Inferior parietal cortex (tissue), 1 donor: Measurements from ENCODE around the gene ZNF593.

Experiments used
- DNase-seq: peaks from one replicate; pipeline ENCODE4 v3.0.0-alpha.2; 2016; ENCODE audit errors: extremely low spot score

The ZNF593 gene

DNA sequence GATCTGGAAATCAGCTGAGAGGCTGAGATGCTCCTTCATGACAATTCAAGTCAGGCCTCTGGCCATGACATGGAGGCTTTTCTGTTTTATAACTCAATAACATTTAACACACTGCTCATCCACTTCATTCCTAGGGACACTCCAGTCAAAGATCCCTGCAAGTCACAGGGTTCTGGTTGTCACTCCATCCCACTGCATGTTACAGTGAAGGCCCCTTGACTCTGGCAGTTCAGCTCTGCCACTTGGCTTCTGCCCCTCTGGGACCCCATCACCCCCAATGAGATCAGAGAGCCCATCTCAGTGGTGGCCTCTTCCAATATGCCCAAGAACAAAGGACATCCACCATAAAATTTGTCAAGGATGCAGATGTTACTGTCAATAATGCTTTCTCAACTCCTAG, 20.8 kb upstream of the ZNF593 start:
- DNase-seq = no peak

DNA sequence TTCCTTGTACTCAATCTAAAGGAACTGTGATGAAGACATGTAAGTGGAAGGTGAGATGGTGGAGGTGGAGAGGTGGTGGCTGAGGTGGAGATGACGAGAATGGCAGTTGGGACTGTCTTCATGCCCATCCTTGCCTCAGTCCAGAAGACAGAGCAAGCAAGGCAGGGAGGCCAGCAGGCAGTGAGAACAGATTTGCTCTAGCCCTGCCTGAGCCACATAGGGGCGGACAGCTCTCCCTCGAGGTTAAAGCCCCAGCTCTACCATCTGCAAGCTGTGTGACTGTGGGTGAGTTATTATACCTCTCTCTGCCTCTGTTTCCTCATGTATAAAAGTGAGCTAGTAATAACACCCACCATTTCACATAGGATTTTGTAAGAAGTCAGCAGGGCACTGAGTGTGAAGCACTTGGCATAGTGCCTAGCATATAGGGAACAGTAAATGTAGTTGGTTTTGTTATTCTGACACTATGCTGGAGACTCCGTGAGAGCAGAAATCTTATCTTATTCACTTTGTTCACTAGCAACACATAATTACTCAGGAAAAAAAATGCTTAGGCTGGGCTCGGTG, 15.7 kb upstream of the ZNF593 start:
- no peak for DNase-seq

DNA sequence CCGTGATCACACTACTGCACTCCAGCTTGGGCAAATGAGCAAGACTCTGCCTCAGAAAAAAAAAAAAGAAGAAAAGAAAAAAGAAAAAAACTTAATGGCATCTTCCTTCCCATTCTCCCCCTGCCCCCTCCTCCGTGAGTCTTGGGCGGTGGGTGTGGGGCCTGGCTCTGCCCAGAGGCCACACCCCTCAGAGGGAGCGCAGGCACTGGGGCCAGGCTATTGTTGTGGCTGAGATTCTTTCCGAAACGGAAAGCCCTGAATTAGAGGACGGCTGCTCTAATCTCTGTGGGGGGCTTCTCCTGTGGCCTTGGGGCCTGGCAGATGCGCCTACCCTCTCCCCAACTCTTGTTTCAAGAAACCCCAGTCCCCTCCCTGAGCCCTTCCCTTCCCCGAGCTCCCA, 15.0 kb upstream of the ZNF593 start:
- no peak for DNase-seq

DNA sequence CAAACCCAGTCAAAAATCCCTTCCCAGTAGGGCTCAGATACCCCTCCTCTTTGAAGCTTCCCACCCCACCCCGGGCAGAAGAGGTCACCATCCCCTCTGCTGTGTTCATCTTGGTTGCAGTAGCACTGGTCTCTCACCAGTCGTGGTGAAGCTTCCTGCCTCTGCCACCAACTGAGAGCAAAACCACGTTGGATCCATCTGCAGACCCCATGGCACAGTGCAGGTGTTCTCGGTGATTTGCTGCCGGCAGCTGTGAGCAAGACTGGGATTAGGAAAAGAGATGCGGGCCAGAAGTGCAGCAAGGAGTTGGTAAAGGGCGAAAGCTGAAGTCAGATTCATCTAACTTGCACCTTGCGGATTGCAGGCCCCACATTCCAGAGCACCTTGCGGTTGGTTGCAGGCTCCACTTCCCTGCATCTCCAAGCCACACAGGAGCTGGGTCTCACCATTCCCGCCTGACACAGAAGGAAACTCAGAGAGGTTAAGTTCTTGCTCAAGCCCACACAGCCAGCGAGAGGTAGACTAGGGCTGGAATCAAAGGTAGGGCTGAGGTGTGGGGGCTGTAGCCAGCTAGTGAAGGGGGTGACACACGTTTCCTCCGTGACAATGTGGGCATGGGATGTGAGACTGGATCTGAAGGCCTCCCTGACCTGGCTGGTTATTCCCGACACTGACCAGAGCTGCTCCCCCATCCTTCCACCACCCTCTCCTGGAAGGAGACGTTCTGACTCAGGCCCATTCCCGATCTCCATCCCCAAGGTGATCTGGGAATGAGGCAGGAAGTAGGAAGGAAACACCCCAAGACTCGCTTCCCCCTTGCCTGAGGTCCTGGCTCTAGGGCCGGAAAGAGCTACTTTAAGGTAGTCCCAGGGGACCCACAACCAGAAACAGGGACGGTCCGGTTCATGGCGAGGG, 14.1 kb upstream of the ZNF593 start:
- no peak for DNase-seq

DNA sequence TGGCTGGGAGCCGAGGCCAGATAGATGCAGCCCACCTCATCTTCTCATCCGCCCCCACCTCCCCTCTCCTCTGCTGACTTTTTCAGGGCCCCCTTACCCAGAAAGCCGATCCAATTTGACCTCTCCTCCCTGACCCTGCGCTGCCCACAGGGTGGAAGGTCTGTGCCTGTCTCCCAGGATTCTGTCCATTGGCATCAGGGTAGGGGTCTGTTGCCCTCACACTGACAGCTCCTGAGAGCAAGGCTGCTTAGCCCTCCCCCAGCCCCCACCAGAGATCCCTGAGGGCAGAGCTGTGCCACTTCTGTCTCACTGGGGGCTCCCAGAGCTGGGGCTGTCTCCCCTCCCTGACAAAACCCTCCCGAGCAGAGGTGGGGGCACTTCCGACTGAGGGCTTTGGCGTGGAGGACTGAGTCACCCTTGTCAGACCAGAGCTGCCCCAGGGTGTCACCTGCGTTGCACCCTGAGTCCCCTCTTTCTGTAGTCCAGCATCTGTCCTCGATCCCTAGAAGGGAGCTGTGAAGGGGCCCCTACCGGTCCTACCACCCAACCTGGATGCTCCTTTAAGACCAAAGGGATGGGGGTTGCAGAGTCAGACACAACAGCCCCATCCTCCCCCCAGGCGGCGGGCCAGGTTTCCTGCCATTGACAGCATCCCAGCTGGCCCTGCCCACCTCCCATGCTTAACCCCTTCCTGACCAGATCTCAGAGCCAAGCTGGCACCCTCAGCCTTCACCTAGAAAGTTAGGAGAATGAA, 13.2 kb upstream of the ZNF593 start:
- DNase-seq = no peak

DNA sequence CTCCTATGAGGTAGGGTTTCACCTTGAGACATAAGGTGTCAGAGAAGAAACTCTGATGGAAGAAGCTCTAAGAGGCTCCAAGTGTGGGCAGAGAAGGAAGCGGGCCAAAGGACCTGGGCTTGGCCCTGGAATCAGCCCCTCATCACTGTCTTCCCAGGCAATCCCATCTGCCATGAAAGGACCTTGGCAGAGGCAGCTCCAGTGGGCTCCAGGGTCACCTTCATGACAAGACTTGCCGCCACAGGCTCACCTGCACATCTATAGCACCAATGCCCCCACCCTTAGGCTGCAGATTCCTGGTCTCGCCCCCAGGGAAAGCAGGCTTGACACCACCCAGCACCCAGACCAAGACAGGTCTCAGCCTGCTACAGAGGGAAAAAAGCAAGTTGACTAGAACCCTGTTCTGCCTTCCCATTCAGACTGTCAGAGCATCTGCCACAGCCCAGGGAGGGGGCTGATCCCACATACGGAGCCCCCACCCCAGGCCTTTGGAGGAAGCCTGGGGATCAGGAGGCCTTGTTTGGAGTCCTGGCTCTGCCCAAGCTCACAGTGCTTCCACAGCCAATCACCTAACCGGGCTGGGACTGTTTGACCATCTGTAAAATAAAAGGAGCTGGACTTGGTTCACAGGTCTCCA, 11.3 kb upstream of the ZNF593 start:
- no peak for DNase-seq

DNA sequence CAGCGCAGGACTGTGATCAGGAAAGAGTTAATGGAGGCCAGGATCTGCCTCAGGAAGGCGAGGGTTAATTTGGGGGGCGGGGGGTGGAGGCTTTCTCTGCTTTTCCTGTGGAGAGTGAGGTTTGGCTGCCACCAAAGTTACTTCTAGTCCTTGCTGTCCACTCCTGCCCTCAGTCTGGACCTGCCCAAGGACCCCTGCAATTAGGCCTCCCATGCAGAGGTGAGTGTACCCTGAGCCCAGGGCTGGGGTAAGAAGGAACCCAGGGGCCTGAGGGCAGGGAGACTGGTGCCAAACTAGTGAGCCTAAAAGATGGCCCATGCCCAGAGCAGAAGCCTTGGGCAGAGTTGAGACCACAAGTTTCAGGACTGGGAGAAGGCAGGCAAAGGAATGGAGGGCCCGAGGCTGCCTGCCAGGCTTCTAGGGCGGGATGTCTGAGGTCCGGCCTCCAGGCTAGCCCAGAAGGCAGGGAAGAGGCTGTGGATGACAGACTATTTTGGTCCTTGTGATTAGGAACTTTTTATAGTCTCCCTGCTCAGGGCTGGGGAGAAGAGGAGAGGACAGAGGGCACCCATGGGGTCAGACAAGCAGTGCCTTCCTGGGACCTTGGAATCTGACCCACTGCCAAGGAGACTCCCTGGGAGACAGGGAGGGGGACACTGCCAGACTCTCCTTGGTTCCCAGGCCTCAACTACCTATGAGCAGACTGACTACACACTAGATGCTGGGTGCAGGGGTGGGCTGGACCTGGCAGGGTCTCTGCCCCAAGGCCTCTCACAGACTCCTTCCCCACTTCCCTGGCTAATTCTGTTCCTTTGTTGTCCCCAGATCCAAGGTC, 10.6 kb upstream of the ZNF593 start, which contains the start of gene FAM110D:
TSS of gene FAM110D (plus strand) at position 172 of the 835 bp plus-strand sequence. CDS start 2,213 bp downstream, outside the sequence.
- no peak for DNase-seq

DNA sequence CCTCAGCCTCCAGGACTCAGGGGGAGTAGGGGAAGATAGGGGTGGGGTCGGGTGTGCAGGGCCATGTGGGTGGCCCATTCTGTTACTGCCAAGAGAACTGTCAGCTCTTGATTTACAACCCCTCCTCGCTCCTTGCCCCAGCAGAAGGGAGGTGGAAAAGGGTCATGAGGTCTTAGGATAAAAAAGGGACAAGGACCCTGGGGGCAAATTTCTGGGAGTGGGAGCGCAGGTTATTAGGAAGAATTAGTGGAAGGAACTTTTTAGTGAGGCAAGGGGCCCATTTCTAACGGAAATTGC, 10.0 kb upstream of the ZNF593 start:
- no peak for DNase-seq

DNA sequence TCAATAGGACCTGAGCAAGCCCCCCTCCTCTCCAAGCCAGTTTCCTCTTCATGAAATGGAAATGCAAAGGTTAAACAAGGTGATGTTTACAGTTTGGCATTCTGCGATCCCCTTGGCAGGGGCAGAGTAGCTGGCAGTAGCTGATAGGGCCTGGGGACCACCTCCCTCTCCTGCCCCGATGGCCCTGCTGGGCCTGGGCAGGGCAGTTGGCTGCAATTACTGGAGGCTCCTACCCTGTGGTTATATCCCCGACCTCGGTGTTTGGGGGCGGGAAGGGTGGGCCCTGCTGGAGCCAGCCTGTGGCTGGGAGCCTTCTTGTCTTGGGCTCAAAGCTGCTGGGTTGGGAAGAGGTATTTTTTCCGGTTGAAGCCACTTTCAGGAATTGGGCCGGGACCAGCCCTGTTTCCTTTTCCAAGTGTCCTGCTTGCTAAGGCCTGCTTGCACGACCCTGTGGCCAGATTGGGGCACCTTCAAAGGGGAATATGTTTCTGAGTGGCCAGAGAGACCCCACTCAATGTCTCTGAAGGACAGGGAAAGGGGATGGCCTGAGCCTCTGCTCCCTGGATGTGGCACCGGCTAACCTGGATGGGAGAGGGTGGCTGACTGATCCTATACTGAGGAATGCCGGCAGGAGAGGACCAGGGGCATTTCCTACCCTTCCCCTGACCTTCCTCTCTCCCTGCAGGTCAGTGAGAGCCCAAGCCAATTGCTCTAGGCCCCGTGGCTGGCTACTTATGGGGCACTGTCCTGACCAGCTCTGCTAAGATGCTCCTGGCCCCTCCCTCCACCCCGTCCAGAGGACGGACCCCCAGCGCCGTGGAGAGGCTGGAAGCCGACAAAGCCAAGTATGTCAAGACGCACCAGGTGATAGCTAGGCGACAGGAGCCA, 8.9 kb upstream of the ZNF593 start:
- DNase-seq = no peak

DNA sequence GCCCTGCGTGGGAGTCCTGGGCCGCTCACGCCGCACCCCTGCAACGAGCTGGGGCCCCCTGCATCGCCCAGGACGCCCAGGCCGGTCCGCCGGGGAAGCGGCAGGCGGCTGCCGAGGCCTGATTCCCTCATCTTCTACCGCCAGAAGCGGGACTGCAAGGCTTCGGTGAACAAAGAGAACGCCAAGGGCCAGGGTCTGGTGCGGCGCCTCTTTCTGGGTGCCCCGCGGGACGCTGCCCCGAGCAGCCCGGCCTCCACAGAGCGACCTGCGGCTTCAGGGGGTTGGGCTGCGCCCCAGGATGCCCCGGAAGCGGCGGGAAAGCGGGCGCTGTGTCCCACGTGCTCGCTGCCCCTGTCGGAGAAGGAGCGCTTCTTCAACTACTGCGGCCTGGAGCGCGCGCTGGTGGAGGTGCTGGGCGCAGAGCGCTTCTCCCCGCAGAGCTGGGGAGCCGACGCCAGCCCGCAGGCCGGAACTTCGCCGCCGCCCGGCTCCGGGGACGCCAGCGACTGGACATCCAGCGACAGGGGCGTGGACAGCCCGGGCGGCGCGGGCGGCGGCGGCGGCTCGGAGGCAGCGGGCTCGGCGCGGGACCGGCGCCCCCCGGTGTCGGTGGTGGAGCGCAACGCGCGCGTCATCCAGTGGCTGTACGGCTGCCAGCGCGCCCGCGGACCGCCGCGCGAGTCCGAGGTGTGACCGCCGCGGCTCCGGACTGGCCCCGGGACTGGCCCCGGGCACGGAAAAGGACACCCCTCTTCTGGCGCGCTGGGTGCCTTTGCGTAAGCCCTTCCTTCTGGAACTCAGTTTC, 8.1 kb upstream of the ZNF593 start:
- DNase-seq = peak; percentile 36

DNA sequence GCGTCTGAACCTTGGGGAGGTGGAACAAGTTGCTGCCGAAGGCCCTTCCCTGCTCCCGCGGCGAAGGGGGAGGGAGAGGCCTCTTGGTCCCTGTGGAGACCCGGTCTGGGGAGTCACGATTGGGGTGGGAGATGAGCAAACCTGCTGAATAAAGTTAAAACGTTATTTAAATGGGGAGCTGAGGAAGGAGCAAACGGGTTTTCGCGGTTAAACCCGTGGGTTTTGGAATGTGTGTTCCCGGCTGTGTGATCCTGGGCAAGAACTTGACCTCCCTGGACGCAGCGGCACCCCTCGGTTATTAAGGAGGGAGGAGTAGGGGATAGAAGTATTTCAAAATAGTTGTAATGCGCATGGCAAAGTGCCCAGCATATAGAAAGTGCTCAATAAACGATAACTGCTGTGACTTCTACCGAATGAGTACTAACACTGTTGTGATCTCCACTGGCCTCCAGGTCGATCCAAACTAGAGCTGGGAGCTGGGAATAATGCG, 7.4 kb upstream of the ZNF593 start:
- no peak for DNase-seq

DNA sequence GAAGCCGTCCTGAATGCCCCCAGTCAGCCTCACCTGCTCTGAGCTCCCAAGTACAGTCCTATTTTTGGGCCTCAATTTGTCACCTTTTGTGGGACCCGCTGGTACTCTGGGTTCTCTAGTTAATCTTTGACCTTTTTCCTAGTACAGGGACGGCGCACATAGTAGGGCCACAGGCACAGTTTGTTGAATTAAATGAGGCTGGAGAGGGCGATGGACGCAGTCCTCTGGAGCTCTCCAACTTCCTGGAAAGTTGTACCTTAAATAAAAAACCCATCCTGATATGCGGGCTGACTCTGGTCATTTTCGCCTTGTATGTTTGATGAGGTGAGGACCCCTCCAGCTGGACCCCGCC, 6.0 kb upstream of the ZNF593 start:
- no peak for DNase-seq

DNA sequence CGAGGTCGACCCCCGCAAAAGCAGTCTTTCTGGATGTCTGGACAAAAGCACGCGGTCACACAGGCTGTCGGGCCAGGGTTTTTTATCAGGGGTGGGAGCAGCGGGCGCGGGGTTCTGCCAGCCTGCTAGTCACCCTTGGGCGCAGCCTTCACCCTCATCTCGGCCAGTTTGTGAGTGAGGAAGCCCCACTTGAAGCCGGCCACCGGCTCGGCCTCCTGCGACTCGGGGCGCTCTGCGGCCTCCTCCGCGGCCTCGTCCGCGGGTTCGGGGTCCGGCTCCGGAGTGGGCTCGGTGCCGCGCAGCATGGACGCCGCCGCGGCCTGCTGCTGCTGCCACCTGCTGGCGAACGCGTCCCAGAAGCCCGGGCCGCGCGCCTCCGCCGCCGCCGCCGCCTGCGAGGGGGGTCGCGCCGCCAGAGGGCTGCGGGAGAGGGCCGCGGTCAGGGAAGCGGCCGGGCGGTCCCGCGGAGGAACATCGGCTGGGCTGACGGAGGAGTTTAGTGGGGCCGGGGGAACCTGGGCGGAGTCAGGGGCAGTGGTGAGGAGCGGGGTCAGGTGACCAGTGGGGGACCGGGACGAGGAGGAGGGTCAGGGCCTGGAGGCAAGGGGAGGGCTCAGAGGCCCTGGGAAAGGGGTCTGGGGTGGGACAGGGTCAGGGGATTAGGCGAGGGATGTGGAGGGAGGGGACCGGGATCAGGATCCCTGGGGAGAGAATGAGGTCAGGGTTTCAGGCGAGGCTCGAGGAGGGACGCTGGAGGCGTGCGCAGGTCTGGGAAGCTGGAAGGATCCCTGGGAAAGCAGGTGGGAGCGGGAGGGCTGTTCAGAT, 5.5 kb upstream of the ZNF593 start:
- peak; percentile 34 for DNase-seq

DNA sequence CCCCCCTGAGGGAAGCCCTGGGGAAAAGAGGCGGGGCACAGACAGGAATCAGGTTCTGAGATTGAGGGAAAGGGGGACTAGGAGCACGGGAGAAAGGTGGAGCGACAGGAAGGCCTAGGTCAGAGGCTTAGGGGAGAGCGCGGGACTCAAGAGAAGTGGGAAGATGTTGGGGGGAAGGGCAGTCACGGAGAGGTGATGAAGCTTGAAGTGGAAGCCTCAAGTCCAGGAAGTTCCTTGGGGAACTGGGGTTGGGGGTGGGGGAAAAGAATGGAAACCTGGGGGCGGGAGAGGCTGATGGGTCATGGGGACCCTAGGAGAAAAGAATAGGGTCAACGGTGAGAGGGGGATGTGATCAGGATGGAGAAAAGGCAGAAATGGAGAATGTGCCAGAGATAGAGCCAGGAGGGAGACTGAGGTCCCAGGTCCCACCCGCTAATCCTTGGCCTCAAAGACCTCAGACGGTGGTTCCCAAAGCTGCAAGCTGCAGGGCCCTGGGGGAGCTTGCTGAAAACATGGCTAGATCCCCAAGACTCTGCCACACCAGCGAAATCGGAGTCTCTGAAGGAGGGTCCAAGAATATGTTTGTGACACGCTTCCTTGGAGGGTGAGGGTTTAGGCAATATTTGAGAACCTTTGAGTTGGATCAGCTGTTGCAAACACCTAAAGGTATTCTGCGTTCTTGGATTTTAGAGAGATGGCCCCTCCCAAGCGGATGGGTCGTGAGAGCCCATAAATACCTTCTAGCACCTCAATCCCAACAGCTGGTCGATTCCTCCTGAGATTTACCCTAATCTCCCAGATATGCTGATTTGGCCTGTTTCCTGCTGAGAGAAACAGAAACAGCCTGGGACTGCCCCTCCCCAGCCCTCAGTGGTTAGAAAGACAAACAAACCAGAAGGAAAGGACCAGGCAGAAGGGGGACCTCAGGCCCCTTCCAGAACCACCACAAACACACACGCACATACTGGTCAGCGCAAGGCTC, 4.6 kb upstream of the ZNF593 start:
- DNase-seq = no peak

DNA sequence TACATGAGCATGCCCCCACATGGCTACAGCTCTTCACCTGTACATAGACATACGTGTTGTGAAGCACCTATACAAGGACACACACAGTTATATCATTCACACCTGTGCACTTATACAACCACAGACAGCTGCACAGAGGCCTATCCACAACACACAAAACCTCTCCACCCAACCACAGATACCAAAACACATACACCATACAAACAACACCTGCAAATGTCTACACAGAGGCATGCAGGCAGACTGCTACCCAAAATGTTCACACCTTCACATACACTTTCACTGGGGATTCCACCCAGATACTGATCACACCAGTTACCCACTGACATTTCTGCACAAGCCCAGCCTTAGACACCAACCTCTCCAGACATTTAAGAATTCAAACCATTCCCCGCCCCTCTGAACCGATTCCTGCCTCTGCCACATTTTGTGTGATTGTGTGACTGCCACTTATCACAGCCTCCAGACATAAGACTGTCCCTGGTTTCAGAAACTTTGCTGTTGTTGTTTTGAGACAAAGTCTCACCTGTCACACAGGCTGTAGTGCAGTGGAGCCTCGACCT, 2.9 kb upstream of the ZNF593 start:
- DNase-seq = no peak

DNA sequence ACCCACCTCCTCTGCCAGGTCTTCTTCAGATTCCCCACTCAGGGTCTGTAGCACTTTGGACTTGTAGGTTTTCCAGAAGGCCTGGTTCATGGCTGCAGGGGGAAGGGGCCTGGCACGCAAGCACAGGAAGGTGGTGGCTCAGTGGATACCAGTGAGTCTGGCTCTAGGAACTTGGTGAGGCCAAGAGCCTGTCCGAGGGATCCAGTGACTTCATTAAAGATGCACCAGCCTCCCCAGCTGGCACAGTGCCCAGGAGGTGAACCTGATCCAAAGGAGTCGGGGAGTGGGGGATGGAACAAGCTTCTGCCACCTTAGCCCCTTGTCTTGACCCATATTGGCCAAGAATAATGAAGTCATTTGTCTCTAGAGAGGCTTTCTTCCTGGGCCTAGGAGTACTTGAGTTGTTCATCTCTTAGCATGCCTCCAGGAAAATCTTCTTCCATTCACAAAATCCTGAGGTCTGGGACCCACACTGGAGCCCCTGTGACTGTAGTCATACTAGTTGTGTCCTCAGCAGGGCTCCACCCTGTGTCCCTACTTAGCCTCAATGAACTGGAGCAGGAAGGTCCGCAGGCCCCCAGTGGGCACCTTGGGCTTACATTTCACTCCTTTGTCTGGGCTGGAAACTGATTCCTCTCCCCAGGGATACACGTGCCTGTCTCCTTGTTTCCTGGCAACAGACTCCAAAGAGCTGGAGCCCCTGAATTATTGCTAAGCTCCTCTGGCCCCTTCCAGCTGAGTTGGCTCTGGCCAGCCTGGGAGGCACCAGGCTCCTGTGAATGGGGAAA, 1.1 kb upstream of the ZNF593 start, which contains the start of gene C1orf232:
TSS of gene C1orf232 (minus strand) at position 554 of the 788 bp plus-strand sequence. CDS start at position 90, 464 bp downstream.
- DNase-seq = no peak
